GM12878 (cell line): ENCODE measurements around the gene TC2N. TPM values are rescaled to one million over a fixed set of nuclear protein-coding genes. Genes with fewer than 3 reads are reported as not detected.

Experiments used
- ATAC-seq: fragments of 200-7000 bp; cut with Tn5 transposase; 3 replicates; pipeline ENCODE4 v1.9.1; 2020; ENCODE audit warnings: mild to moderate bottlenecking, moderate library complexity
- BruUV-seq: library from RNA; stranded (reverse); fragments of 400-500 nt; replicated peaks from 2 replicates; lab custom pipeline; 2021; lab: Mats Ljungman, UMichigan
- CTCF ChIA-PET: fragments of 300-600 bp; sonication (Branson Sonifier 250); formaldehyde crosslinking; extraction: SDS; loops from one replicate; lab custom pipeline; 2021; ENCODE audit warnings: inconsistent platforms; lab: Yijun Ruan, JAX
- POLR2A ChIA-PET: fragments of 350-600 bp; formaldehyde crosslinking; extraction: SDS; loops from one replicate; lab custom pipeline; 2021; ENCODE audit warnings: inconsistent platforms; lab: Charles Lee
- RAD21 ChIA-PET: fragments of 300-600 bp; sonication (Branson Sonifier 250); formaldehyde crosslinking; loops from one replicate; lab custom pipeline; 2023; ENCODE audit warnings: antibody characterized with exemption; ENCODE audit not compliant: unreplicated experiment; lab: Charles Lee
- SMC1A ChIA-PET: fragments of 300-600 bp; sonication (Branson Sonifier 250); formaldehyde crosslinking; loops from one replicate; lab custom pipeline; 2023; ENCODE audit not compliant: unreplicated experiment, uncharacterized antibody; lab: Charles Lee
- DNase-seq: peaks from one replicate; pipeline ENCODE4 v3.0.0-alpha.2; 2011; ENCODE audit warnings: low read depth, low spot score
- FAIRE-seq: peaks from 3 replicates; lab custom pipeline; 2011; peaks lifted over from hg19 to GRCh38; lab: Jason Lieb, UNC
- H2AFZ ChIP-seq: 2 replicates; pipeline ENCODE4 v1.6.0; 2011; ENCODE audit warnings: low read depth, low read length, control low read depth; ENCODE audit not compliant: control insufficient read depth
- H3K27ac ChIP-seq: 2 replicates; pipeline ENCODE4 v1.5.1; 2011; ENCODE audit warnings: control low read depth; ENCODE audit not compliant: control insufficient read depth, insufficient read depth
- H3K27me3 ChIP-seq, 2 experiments: replicated peaks in 1 of 2; 2 replicates each; pipeline versions ENCODE4 v1.6.0 to v1.6.1; 2011; ENCODE audit warnings: low read length in 1 of 2; ENCODE audit not compliant: control insufficient read depth in 2 of 2, insufficient read depth in 2 of 2
- H3K36me3 ChIP-seq, 2 experiments: 2 replicates each; pipeline ENCODE4 v1.5.1; 2011; ENCODE audit warnings: low read length in 1 of 2; ENCODE audit not compliant: control insufficient read depth in 2 of 2, insufficient read depth in 2 of 2
- H3K4me1 ChIP-seq: 2 replicates; pipeline ENCODE4 v1.6.1; 2011; ENCODE audit warnings: mild to moderate bottlenecking, low read length, moderate library complexity, mixed read lengths; ENCODE audit not compliant: control insufficient read depth, insufficient read depth
- H3K4me2 ChIP-seq: 2 replicates; pipeline ENCODE4 v1.6.0; 2011; ENCODE audit warnings: control low read depth; ENCODE audit not compliant: control insufficient read depth, insufficient read depth
- H3K4me3 ChIP-seq: fragments of 200-600 bp; sonication (generic); 2 replicates; pipeline ENCODE4 v1.5.1; 2016
- H3K79me2 ChIP-seq: 2 replicates; pipeline ENCODE4 v1.6.0; 2011; ENCODE audit warnings: low read length; ENCODE audit not compliant: control insufficient read depth, insufficient read depth
- H3K9ac ChIP-seq: 2 replicates; pipeline ENCODE4 v1.8.0; 2011; ENCODE audit warnings: low read length, control low read depth, mixed read lengths; ENCODE audit not compliant: control insufficient read depth, insufficient read depth
- H3K9me3 ChIP-seq: replicated peaks from 3 replicates; pipeline ENCODE4 v1.5.1; 2011; ENCODE audit warnings: mild to moderate bottlenecking, low read length; ENCODE audit not compliant: control insufficient read depth, insufficient read depth
- H4K20me1 ChIP-seq: 2 replicates; pipeline ENCODE4 v1.6.0; 2011; ENCODE audit not compliant: control insufficient read depth, insufficient read depth
- ATF7 ChIP-seq: fragments of 450-650 bp; IDR thresholded peaks from 2 replicates; pipeline ENCODE4 v1.6.1; 2016; ENCODE audit warnings: low read depth, mild to moderate bottlenecking
- CBX5 ChIP-seq: sonication (generic); IDR thresholded peaks from 2 replicates; pipeline ENCODE4 v1.6.1; 2016; ENCODE audit warnings: low read depth, moderate library complexity, mild to moderate bottlenecking, inconsistent platforms
- CHD1 ChIP-seq: IDR thresholded peaks from 2 replicates; pipeline ENCODE4 v1.6.1; 2012; ENCODE audit warnings: low read depth, low read length, improper control_type of control experiment
- CHD4 ChIP-seq: fragments of 200-600 bp; sonication (generic); IDR thresholded peaks from 2 replicates; pipeline ENCODE4 v1.6.1; 2016; ENCODE audit warnings: mild to moderate bottlenecking
- CTCF ChIP-seq, 3 experiments: IDR thresholded peaks in 2 of 3; conservative IDR thresholded peaks in 1 of 3; 2 replicates each; pipeline ENCODE4 v1.5.1; 2011; ENCODE audit warnings: low read depth in 3 of 3, low read length in 3 of 3, mild to moderate bottlenecking in 3 of 3, control low read depth in 2 of 3, moderate library complexity in 2 of 3, inconsistent platforms in 1 of 3, mixed read lengths in 1 of 3; ENCODE audit not compliant: control insufficient read depth in 2 of 3, insufficient read depth in 1 of 3; ENCODE audit errors: extremely low read depth in 1 of 3
- FOXK2 ChIP-seq: fragments of 450-650 bp; IDR thresholded peaks from 2 replicates; pipeline ENCODE4 v1.6.1; 2017; ENCODE audit warnings: mild to moderate bottlenecking, moderate library complexity
- MXI1 ChIP-seq: fragments of 150-350 bp; IDR thresholded peaks from 2 replicates; pipeline ENCODE4 v1.6.1; 2011; ENCODE audit warnings: low read depth, mild to moderate bottlenecking, inconsistent platforms, low read length, improper control_type of control experiment
- PAX5 ChIP-seq: IDR thresholded peaks from 2 replicates; pipeline ENCODE4 v1.6.1; 2011; ENCODE audit warnings: low read depth, low read length, borderline replicate concordance
- PAX8 ChIP-seq: fragments of 450-650 bp; IDR thresholded peaks from 2 replicates; pipeline ENCODE4 v1.6.1; 2017; ENCODE audit warnings: mild to moderate bottlenecking, moderate library complexity
- RAD21 ChIP-seq: IDR thresholded peaks from 2 replicates; pipeline ENCODE4 v1.6.1; 2011; ENCODE audit warnings: mild to moderate bottlenecking, low read depth, low read length, moderate library complexity; ENCODE audit not compliant: insufficient read depth
- RUNX3 ChIP-seq: IDR thresholded peaks from 2 replicates; pipeline ENCODE4 v1.6.1; 2012; ENCODE audit warnings: low read length, inconsistent platforms
- SMC3 ChIP-seq: IDR thresholded peaks from 2 replicates; pipeline ENCODE4 v1.6.1; 2011; ENCODE audit warnings: low read length, improper control_type of control experiment, borderline replicate concordance
- SREBF1 ChIP-seq: IDR thresholded peaks from 2 replicates; pipeline ENCODE4 v1.6.1; 2012; ENCODE audit warnings: mild to moderate bottlenecking, low read length
- SREBF2 ChIP-seq: IDR thresholded peaks from 2 replicates; pipeline ENCODE4 v1.6.1; 2012; ENCODE audit warnings: mild to moderate bottlenecking, low read length
- STAT1 ChIP-seq: fragments of 450-650 bp; conservative IDR thresholded peaks from 2 replicates; pipeline ENCODE4 v1.6.1; 2014; ENCODE audit warnings: antibody characterized with exemption, mild to moderate bottlenecking
- TAF1 ChIP-seq: IDR thresholded peaks from 2 replicates; pipeline ENCODE4 v1.6.1; 2011; ENCODE audit warnings: mild to moderate bottlenecking, low read depth, low read length, borderline replicate concordance
- TCF3 ChIP-seq: IDR thresholded peaks from 2 replicates; pipeline ENCODE4 v1.6.1; 2012; ENCODE audit warnings: low read depth, mild to moderate bottlenecking, low read length, borderline replicate concordance; ENCODE audit not compliant: insufficient read depth
- WRNIP1 ChIP-seq: IDR thresholded peaks from 2 replicates; pipeline ENCODE4 v1.6.1; 2011; ENCODE audit warnings: low read depth, low read length, improper control_type of control experiment, borderline replicate concordance
- WGBS: methylation state at CpG from one replicate; pipeline ENCODE4 v1.1.6; 2016; ENCODE audit warnings: low lambda C conversion rate; ENCODE audit not compliant: insufficient replicate concordance, insufficient coverage; ENCODE audit errors: missing lambda C conversion rate; 5-methylcytosine and 5-hydroxymethylcytosine counted together
- in situ Hi-C: fragments of 300-500 bp; cut with MboI; formaldehyde crosslinking; loops from 9 replicates; pipeline ENCODE4 v1.14.3; 2018; ENCODE audit warnings: mixed read lengths
- intact Hi-C: fragments of 100-400 bp; cut with micrococcal nuclease; formaldehyde crosslinking; loops from one replicate; pipeline ENCODE4 v1.14.2; 2022; ENCODE audit not compliant: unreplicated experiment
- polyA plus RNA-seq, 11 experiments: library from polyadenylated mRNA; depleted of rRNA in 4 of 11; unstranded in 6 of 11; stranded (reverse) in 5 of 11; fragments of >200 nt; fragmentation: Nextera tagmentation in 4 of 11; fragmentation: Illumina TruSeq in 1 of 11; extraction: Ambion mirVana in 4 of 11; extraction: Trizol in 1 of 11; gene quantifications; 1 replicate in 1 of 11; 2 replicates in 10 of 11; pipeline versions ENCODE4 v1.2.1 to v1.2.3, GENCODE V29; 2011 to 2016; ENCODE audit warnings: inconsistent platforms in 2 of 11, missing spikeins in 2 of 11, low read depth in 1 of 11
- total RNA-seq, 4 experiments: library from RNA; depleted of rRNA in 3 of 4; stranded (reverse); fragments of >200 nt in 3 of 4; fragmentation: Illumina TruSeq in 1 of 4; extraction: Trizol in 1 of 4; gene quantifications; 2 replicates each; pipeline versions ENCODE4 v1.2.1 to v1.2.3, GENCODE V29; 2013 to 2021

Gene TC2N
- total and polyA plus RNA-seq, 10 of the 15 experiments (the other 5 are each of a cell fraction or from before 2014, with no cell fraction given), result 0.15 to 1.6 (median 0.35) TPM

GRCh38 chr14:91893007-91893406, 25.7 kb upstream of the TC2N start:
- no peaks in the 10 kb centered on the region for H3K4me1 ChIP-seq
- SMC1A ChIA-PET, result interaction anchor here (0.8 to 1.2 kb wide), 2 partner anchors 47 to 282 kb away, joined by 3 to 4 read pairs; no protein-coding TSS in a partner anchor

More at GRCh38 chr14:91893007-91893406, 25.7 kb upstream of the TC2N start:
- H3K36me3 ChIP-seq, result no peaks in the 10 kb centered on the region
- TF ChIP-seq PAX8, result no peak
- no peak for TF ChIP-seq SREBF2
- TF ChIP-seq TCF3, result no peak
- peak; percentile 41 for TF ChIP-seq RAD21
- TF ChIP-seq TAF1, result no peak
- TF ChIP-seq CBX5, result no peak
- TF ChIP-seq ATF7, result no peak
- TF ChIP-seq STAT1, result no peak
- no peak for TF ChIP-seq MXI1
- TF ChIP-seq SMC3, result peak; percentile 13; the same call in 1 of the 2 replicates
- no peak for TF ChIP-seq RUNX3
- peak; percentile 52 to 67 (median 67) for TF ChIP-seq CTCF (IDR thresholded peaks at IDR 0.05 in 2 of 3, conservative IDR thresholded peaks at IDR 0.05 in 1 of 3; ENCODE audit: control insufficient read depth in 2 of 3, extremely low read depth in 1 of 3, insufficient read depth in 1 of 3, low read depth in 3 of 3, low read length in 3 of 3)
- no peak for TF ChIP-seq FOXK2
- TF ChIP-seq PAX5, result no peak
- no peak for TF ChIP-seq CHD4
- TF ChIP-seq SREBF1, result no peak
- no peak for TF ChIP-seq CHD1
- no peak for TF ChIP-seq WRNIP1
- RAD21 ChIA-PET, result no interaction called here
- POLR2A ChIA-PET, result no interaction called here
- H3K9me3 ChIP-seq, result no peaks in the 10 kb centered on the region
- intact Hi-C loops (loop anchor here (2.0 kb wide), 1 partner anchor 242 kb away; no protein-coding TSS in a partner anchor), in situ Hi-C loops (no loop called here)
- WGBS, result 3% methylated on average over 7 of the region's 7 CpGs
- H3K27ac ChIP-seq, result no peak overlapping the region
- no peak overlapping the region for H2AFZ ChIP-seq
- FAIRE-seq, result peak; percentile 23
- H3K4me3 ChIP-seq, result no peak overlapping the region
- H3K79me2 ChIP-seq, result no peaks in the 10 kb centered on the region
- H3K9ac ChIP-seq, result no peak overlapping the region
- no peak for DNase-seq
- ATAC-seq, result peak; percentile 87
- no peak overlapping the region for H3K4me2 ChIP-seq
- CTCF ChIA-PET, result interaction anchor here (1.5 kb wide), 1 partner anchor 16 kb away, joined by 6 read pairs; no protein-coding TSS in a partner anchor
- no peaks in the 10 kb centered on the region for H4K20me1 ChIP-seq
- no TSS peak for BruUV-seq
- H3K27me3 ChIP-seq, result peaks cover 0 to 1% of the 10 kb centered on the region in 2 experiments; a peak in 1 of 4 replicates
